T-helper 17 cell (primary cell): ENCODE results near the gene CDH4. TPM values are rescaled to one million over a fixed set of nuclear protein-coding genes. Genes with fewer than 3 reads are reported as not detected.

Source experiments
- ATAC-seq: fragments of 150-1000 bp; cut with Tn5 transposase; 2 replicates; pipeline ENCODE4 v1.10.0; 2021; ENCODE audit warnings: mild to moderate bottlenecking, moderate library complexity
- DNase-seq, 3 donors: peaks; one replicate each; pipeline versions ENCODE4 v3.0.0 to v3.0.0-alpha.2; 2020 to 2021
- H3K9me3 ChIP-seq: one replicate; pipeline ENCODE4 v1.7.0; 2013; ENCODE audit warnings: low read length, mild to moderate bottlenecking; ENCODE audit not compliant: control insufficient read depth, poor library complexity, severe bottlenecking
- H3K27ac Mint-ChIP-seq: one replicate; pipeline ENCODE4 v1.8.0; 2022; ENCODE audit warnings: mild to moderate bottlenecking, moderate library complexity, mixed read lengths
- H3K27me3 Mint-ChIP-seq: one replicate; pipeline ENCODE4 v1.8.0; 2022; ENCODE audit warnings: mixed read lengths
- H3K36me3 Mint-ChIP-seq: one replicate; pipeline ENCODE4 v1.8.0; 2022; ENCODE audit warnings: low read depth, mixed read lengths
- H3K4me1 Mint-ChIP-seq: one replicate; pipeline ENCODE4 v1.8.0; 2022; ENCODE audit warnings: mild to moderate bottlenecking, mixed read lengths
- H3K4me3 Mint-ChIP-seq: one replicate; pipeline ENCODE4 v1.8.0; 2022; ENCODE audit warnings: mild to moderate bottlenecking, moderate library complexity, mixed read lengths
- total RNA-seq, 4 donors: library from RNA in 2 of 4; stranded (reverse) in 2 of 4; gene quantifications; one replicate each; pipeline ENCODE4 v1.2.3 and lab custom pipeline; 2022 to 2026

The CDH4 gene
- total RNA-seq, 2 donors from 2014 or later, result 0.55 to 0.67 TPM

- Mint-ChIP-seq H3K4me3 (no peak overlapping the region), H3K27ac (no peak overlapping the region), H3K4me1 (no peaks in the 10 kb centered on the region), H3K27me3 (peaks cover 14% of the 10 kb centered on the region), H3K36me3 (no peaks in the 10 kb centered on the region)
- no peaks in the 10 kb centered on the region for H3K9me3 ChIP-seq
- ATAC-seq (no peak), DNase-seq (no peak)
Observed at GRCh38 chr20:61441537-61441936, 189.5 kb downstream of the CDH4 start.

- peaks cover 8% of the 10 kb centered on the region for H3K27me3 Mint-ChIP-seq
- H3K4me1 Mint-ChIP-seq, result no peaks in the 10 kb centered on the region
- ATAC-seq (no peak), DNase-seq (no peak)
- no peak overlapping the region for H3K4me3 Mint-ChIP-seq
- H3K36me3 Mint-ChIP-seq, result no peaks in the 10 kb centered on the region
- no peaks in the 10 kb centered on the region for H3K9me3 ChIP-seq
- no peak overlapping the region for H3K27ac Mint-ChIP-seq
Observed at GRCh38 chr20:61442075-61442670, 190.1 kb downstream of the CDH4 start.

DNA sequence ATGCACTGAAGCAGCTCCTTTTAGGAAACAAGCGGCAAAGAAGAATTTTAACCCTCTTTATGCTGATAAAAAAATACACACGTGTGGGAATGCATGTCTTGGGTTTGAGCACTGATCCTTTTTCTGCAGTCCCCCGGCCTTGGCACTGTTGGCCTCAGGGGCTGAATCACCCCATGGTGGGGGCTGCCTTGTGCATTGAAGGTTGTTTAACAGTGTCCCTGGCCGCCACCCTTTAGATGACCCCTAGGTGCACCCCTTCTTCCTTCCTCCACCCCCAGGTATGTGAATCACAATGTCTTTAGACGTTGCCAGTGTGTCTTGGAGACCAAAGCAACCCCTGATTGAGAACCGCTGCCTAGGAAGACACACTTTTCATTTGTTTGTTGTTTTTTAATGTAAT, 190.7 kb downstream of the CDH4 start:
- DNase-seq (no peak), ATAC-seq (no peak)
- H3K4me1 Mint-ChIP-seq, result no peaks in the 10 kb centered on the region
- H3K4me3 Mint-ChIP-seq, result no peak overlapping the region
- H3K9me3 ChIP-seq, result no peaks in the 10 kb centered on the region
- H3K36me3 Mint-ChIP-seq, result no peaks in the 10 kb centered on the region
- H3K27ac Mint-ChIP-seq, result no peak overlapping the region
- peaks cover 2% of the 10 kb centered on the region for H3K27me3 Mint-ChIP-seq

DNA sequence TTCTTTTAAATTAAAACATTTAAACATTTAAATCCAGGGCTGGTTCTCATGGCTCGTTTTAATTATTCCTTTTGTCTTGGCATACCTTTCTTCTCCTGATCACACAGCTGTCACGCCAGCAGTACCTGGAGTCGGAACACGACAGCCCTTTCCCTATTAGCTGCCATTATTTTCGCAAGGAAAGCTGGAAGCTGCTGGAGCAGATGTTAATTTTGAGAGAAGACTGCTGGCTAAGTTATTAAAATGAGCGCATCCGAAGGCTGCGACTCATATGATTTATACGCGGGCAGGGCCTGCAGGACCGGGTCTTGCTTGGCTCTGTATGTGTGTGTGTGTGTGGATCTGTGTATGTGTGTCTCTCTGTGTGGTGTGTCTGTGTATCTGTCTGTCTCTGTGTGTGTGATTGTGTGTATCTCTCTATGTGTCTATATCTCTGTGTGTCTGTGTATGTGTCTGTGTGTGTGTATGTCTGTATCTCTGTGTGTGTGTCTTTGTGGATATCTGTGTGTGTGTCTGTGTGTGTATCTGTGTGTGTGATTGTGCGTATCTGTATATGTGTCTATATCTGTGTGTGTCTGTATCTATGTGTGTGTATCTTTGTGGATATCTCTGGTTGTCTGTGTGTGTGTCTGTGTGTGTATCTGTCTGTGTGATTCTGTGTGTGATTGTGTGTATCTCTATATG, 191.5 kb downstream of the CDH4 start:
- H3K27me3 Mint-ChIP-seq, result no peaks in the 10 kb centered on the region
- H3K36me3 Mint-ChIP-seq, result no peaks in the 10 kb centered on the region
- no peak overlapping the region for H3K4me3 Mint-ChIP-seq
- H3K27ac Mint-ChIP-seq, result no peak overlapping the region
- no peak for ATAC-seq
- DNase-seq, result no peak
- no peaks in the 10 kb centered on the region for H3K9me3 ChIP-seq
- H3K4me1 Mint-ChIP-seq, result no peaks in the 10 kb centered on the region

- Mint-ChIP-seq H3K4me3 (no peak overlapping the region), H3K27ac (no peak overlapping the region)
Observed at GRCh38 chr20:61444637-61445036, 192.6 kb downstream of the CDH4 start.

GRCh38 chr20:61445138-61445537, 193.1 kb downstream of the CDH4 start:
- H3K27ac Mint-ChIP-seq, result no peak overlapping the region
- no peak overlapping the region for H3K4me3 Mint-ChIP-seq
- H3K9me3 ChIP-seq, result no peaks in the 10 kb centered on the region
- DNase-seq (no peak), ATAC-seq (no peak)
- no peaks in the 10 kb centered on the region for H3K27me3 Mint-ChIP-seq
- H3K36me3 Mint-ChIP-seq, result no peaks in the 10 kb centered on the region
- no peaks in the 10 kb centered on the region for H3K4me1 Mint-ChIP-seq

More at GRCh38 chr20:61444637-61445036, 192.6 kb downstream of the CDH4 start:
- Mint-ChIP-seq H3K36me3 (no peaks in the 10 kb centered on the region), H3K27me3 (no peaks in the 10 kb centered on the region), H3K4me1 (no peaks in the 10 kb centered on the region)
- DNase-seq, result no peak
- no peaks in the 10 kb centered on the region for H3K9me3 ChIP-seq
- ATAC-seq, result no peak

DNA sequence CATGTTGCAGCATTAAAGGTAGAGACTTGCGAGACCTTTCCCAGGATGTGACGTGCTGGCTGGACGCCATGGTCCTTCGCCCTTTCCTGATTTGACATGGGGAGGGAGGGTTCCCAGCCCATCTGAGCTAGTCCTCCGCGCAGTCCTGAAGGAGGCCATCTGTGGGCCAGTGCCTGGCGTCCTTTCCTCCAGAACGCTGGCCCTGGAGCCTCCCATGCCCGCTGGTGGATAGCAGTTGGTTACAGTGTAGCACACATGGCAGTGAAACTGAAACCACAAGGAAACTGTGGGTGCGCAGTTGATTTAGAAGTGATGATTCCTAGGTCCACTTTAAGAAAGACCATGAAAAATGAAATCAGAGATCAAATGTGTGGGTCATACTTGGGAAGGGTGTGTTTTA, 193.7 kb downstream of the CDH4 start:
- ATAC-seq (no peak), DNase-seq (no peak)
- H3K4me3 Mint-ChIP-seq, result no peak overlapping the region
- no peaks in the 10 kb centered on the region for H3K4me1 Mint-ChIP-seq
- no peaks in the 10 kb centered on the region for H3K27me3 Mint-ChIP-seq
- no peaks in the 10 kb centered on the region for H3K36me3 Mint-ChIP-seq
- H3K27ac Mint-ChIP-seq, result no peak overlapping the region
- no peaks in the 10 kb centered on the region for H3K9me3 ChIP-seq

DNA sequence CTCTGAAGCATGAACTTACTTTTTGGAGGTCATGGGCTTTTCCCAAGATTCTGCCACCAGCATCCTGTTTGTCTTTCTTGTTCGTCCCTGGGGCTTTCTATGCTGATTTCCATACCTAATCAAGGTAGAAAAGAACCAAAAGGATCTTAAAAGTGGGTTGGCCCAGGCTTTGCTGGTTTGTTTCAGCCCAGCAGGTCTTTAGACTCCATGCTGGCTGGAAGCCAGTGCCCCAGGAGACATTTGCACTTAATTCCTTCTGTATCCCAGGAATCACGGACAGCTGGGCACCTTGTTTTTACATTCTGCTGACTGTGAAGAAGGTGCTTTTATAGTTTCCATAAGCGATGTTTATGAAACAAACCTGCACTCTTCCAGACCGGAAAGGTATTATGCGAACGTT, 195.9 kb downstream of the CDH4 start:
- no peak overlapping the region for H3K4me3 Mint-ChIP-seq

GRCh38 chr20:61448386-61448785, 196.3 kb downstream of the CDH4 start:
- no peak overlapping the region for H3K27ac Mint-ChIP-seq
- no peak for DNase-seq
- H3K27me3 Mint-ChIP-seq, result no peaks in the 10 kb centered on the region
- no peaks in the 10 kb centered on the region for H3K4me1 Mint-ChIP-seq
- no peak overlapping the region for H3K4me3 Mint-ChIP-seq
- no peak for ATAC-seq
- H3K36me3 Mint-ChIP-seq, result no peaks in the 10 kb centered on the region
- H3K9me3 ChIP-seq, result no peaks in the 10 kb centered on the region

More for the DNA sequence above, 195.9 kb downstream of the CDH4 start:
- no peaks in the 10 kb centered on the region for H3K9me3 ChIP-seq
- no peak for ATAC-seq
- H3K4me1 Mint-ChIP-seq, result no peaks in the 10 kb centered on the region
- H3K27me3 Mint-ChIP-seq, result no peaks in the 10 kb centered on the region
- H3K36me3 Mint-ChIP-seq, result no peaks in the 10 kb centered on the region
- H3K27ac Mint-ChIP-seq, result no peak overlapping the region
- no peak for DNase-seq

DNA sequence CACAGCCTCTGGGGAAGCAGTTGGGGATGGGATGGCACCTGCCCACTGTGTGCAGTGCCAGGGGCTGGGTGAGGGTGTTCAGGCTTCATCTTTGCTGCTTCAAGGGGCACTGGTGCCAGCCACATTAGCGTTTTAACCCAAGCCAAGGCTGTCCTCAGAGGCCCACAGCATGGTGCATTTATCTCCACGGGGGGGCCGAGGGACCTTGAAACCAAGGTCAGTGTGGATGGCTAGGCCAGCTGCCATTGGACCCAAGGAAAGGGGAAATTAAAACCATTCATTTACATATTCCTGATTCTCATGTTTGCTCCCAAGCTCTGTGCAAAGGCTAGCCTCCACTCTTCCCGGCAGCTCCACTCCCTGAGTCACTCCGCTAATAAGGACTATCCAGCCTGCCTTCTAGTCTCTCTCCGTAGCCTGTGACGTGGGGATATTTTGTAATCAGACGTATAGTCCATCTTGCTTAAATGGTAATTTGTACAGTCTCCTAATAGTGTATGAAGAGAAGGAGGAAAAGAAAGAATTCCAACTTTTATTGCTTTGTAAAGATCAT, 197.1 kb downstream of the CDH4 start:
- no peak for DNase-seq

DNA sequence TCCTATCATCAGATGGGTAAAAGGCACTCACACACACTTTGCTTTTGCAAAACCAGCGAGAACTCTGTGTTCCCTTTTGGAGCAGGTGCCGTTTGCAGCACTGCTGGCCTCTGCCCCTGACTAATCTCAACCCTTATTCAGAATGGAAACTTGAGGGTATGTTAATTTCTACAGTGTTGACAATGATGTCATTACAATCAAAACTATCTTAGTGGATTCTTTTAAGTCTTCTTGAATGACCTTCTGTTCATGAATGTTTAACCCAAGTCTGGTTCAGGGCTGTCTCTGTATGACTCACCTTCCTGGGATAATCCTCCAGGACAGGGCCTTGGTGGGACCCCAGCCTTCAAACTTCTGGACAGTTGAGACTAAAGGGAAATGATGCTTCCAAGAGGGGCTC, 197.9 kb downstream of the CDH4 start:
- no peaks in the 10 kb centered on the region for H3K4me1 Mint-ChIP-seq
- DNase-seq (no peak), ATAC-seq (no peak)
- no peak overlapping the region for H3K27ac Mint-ChIP-seq
- no peak overlapping the region for H3K4me3 Mint-ChIP-seq
- no peaks in the 10 kb centered on the region for H3K36me3 Mint-ChIP-seq
- no peaks in the 10 kb centered on the region for H3K9me3 ChIP-seq
- H3K27me3 Mint-ChIP-seq, result no peaks in the 10 kb centered on the region

More for the DNA sequence above, 197.1 kb downstream of the CDH4 start:
- no peaks in the 10 kb centered on the region for H3K27me3 Mint-ChIP-seq
- ATAC-seq, result no peak
- no peaks in the 10 kb centered on the region for H3K36me3 Mint-ChIP-seq
- no peaks in the 10 kb centered on the region for H3K4me1 Mint-ChIP-seq
- H3K4me3 Mint-ChIP-seq, result no peak overlapping the region
- H3K9me3 ChIP-seq, result no peaks in the 10 kb centered on the region
- no peak overlapping the region for H3K27ac Mint-ChIP-seq

GRCh38 chr20:61450549-61450948, 198.5 kb downstream of the CDH4 start:
- Mint-ChIP-seq H3K4me1 (no peaks in the 10 kb centered on the region), H3K4me3 (no peak overlapping the region)

DNA sequence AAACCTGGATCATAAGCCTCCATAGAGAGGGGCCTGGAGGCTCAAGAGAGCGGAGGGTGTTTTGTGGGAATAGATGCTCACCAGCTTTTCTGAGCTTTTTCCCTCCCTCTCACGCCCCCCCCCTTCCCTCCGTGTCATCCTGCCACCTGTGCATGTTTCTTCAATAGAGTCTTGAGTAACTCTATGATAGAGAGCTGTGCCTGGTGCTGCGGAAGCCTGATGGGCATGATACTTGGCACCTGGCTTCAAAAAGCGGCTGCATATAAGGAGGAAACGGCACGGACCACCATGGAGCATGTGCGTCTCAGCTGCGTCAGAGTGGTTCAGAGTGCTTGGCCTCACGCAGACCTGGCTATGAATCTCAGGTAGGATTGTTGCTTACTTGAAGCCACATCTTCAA, 198.9 kb downstream of the CDH4 start:
- H3K27me3 Mint-ChIP-seq, result no peaks in the 10 kb centered on the region
- H3K4me3 Mint-ChIP-seq, result no peak overlapping the region
- H3K9me3 ChIP-seq, result no peaks in the 10 kb centered on the region
- no peak for DNase-seq
- no peaks in the 10 kb centered on the region for H3K36me3 Mint-ChIP-seq
- no peak for ATAC-seq
- H3K27ac Mint-ChIP-seq, result no peak overlapping the region
- H3K4me1 Mint-ChIP-seq, result no peaks in the 10 kb centered on the region

More at GRCh38 chr20:61450549-61450948, 198.5 kb downstream of the CDH4 start:
- ATAC-seq (no peak), DNase-seq (no peak)
- no peak overlapping the region for H3K27ac Mint-ChIP-seq
- no peaks in the 10 kb centered on the region for H3K27me3 Mint-ChIP-seq
- H3K9me3 ChIP-seq, result no peaks in the 10 kb centered on the region
- H3K36me3 Mint-ChIP-seq, result no peaks in the 10 kb centered on the region

DNA sequence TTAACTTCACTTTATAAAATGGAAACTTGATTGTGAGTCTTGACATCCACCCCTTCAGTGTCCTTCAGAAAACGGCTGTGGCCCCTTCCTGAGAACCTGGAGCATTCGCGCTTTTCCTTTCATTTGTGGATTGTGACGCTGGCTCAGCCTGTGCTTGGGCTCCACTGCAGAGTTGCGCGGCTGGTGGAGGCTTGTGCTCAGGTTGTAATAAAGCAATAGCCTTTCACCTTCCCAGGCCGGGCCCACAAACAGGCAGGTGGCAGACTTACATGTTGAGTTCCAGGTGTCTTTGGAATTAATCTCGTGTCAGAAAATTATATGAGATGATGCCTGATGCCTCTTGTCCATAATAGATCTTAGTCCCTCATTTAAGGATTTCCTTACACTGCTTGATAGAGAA, 199.9 kb downstream of the CDH4 start:
- Mint-ChIP-seq H3K27ac (no peak overlapping the region), H3K27me3 (no peaks in the 10 kb centered on the region)
- ATAC-seq, result no peak

More for the DNA sequence above, 199.9 kb downstream of the CDH4 start:
- no peaks in the 10 kb centered on the region for H3K9me3 ChIP-seq
- DNase-seq, result no peak
- Mint-ChIP-seq H3K4me3 (no peak overlapping the region), H3K4me1 (no peaks in the 10 kb centered on the region), H3K36me3 (no peaks in the 10 kb centered on the region)
